GM21360 (cell line): Measurements from ENCODE around the gene ENTPD3.
A peak's percentile ranks its signal among the peaks of the same experiment; 100 is the strongest.

Experiments
- ATAC-seq: cut with Tn5 transposase; IDR thresholded peaks from one replicate; pipeline ENCODE4 v1.9.1; 2021; ENCODE audit warnings: mild to moderate bottlenecking, moderate library complexity; ENCODE audit not compliant: unreplicated experiment

ENTPD3 gene

GRCh38 chr3:40404591-40405198, 17.7 kb downstream of the ENTPD3 start:
- no peak for ATAC-seq

- no peak for ATAC-seq
Measured at GRCh38 chr3:40407007-40407406, 20.0 kb downstream of the ENTPD3 start.

GRCh38 chr3:40407611-40408010, 20.6 kb downstream of the ENTPD3 start:
- ATAC-seq, result no peak

- ATAC-seq, result no peak
Measured at GRCh38 chr3:40414270-40414669, 27.3 kb downstream of the ENTPD3 start.

- ATAC-seq, result no peak
Measured at GRCh38 chr3:40417845-40418543, 31.0 kb downstream of the ENTPD3 start.

- no peak for ATAC-seq
Measured at GRCh38 chr3:40422861-40423260, 35.9 kb downstream of the ENTPD3 start.

GRCh38 chr3:40427045-40427669, 40.2 kb downstream of the ENTPD3 start:
- ATAC-seq, result no peak

GRCh38 chr3:40432793-40433192, 45.8 kb downstream of the ENTPD3 start:
- ATAC-seq, result no peak

- no peak for ATAC-seq
Measured at GRCh38 chr3:40437889-40438288, 50.9 kb downstream of the ENTPD3 start.

GRCh38 chr3:40445062-40445461, 58.1 kb downstream of the ENTPD3 start:
- no peak for ATAC-seq

GRCh38 chr3:40445880-40446279, 58.9 kb downstream of the ENTPD3 start:
- ATAC-seq, result no peak

GRCh38 chr3:40450438-40450837, 63.5 kb downstream of the ENTPD3 start:
- ATAC-seq, result no peak

GRCh38 chr3:40451551-40451950, 64.6 kb downstream of the ENTPD3 start:
- no peak for ATAC-seq

GRCh38 chr3:40452057-40452456, 65.1 kb downstream of the ENTPD3 start:
- no peak for ATAC-seq

GRCh38 chr3:40452562-40452875, 65.5 kb downstream of the ENTPD3 start:
- no peak for ATAC-seq

GRCh38 chr3:40452876-40453730, 66.1 kb downstream of the ENTPD3 start:
- peak; percentile 93 for ATAC-seq

GRCh38 chr3:40453933-40454332, 66.9 kb downstream of the ENTPD3 start:
- ATAC-seq, result no peak

- ATAC-seq, result no peak
Measured at GRCh38 chr3:40455328-40455727, 68.3 kb downstream of the ENTPD3 start.

- no peak for ATAC-seq
Measured at GRCh38 chr3:40456279-40456939, 69.4 kb downstream of the ENTPD3 start.

GRCh38 chr3:40456940-40457823, 70.2 kb downstream of the ENTPD3 start, which contains the start of gene RPL14:
TSS of gene RPL14 (plus strand) at chr3:40457339. CDS start at chr3:40457472, 133 bp downstream.
- peak; percentile 63 for ATAC-seq
